ENCODE data around the gene HBD.
"Not testable (repeated sequence)": the region's sequence is repeated elsewhere in the genome, so short reads cannot be mapped to it uniquely, and the experiment has no call there.

The HBD gene

GRCh38 chr11:5254646-5255413 lies 20.5 kb upstream of the HBD start, which contains the start of gene HBG2:
TSS of gene HBG2 (minus strand) at chr11:5254781. CDS start at chr11:5254728, 53 bp downstream.
- DNase-seq; in situ Hi-C loops (cut with HindIII; ENCODE audit: low pct_ligation_motif_present, low pct_unique_long_range_greater_than_20kb, low sequenced_read_pairs): not testable (repeated sequence)

DNA sequence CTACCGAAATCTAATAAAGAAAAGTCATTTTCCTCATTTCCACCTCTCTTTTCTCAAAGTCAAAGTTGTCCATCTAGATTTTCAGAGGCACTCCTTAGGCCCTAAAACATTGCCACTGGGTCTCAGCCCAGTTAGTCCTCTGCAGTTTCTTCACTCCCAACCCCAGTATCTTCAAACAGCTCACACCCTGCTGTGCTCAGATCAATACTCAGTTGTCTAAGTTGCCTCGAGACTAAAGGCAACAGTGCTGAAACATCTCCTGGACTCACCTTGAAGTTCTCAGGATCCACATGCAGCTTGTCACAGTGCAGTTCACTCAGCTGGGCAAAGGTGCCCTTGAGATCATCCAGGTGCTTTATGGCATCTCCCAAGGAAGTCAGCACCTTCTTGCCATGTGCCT lies 19.7 kb upstream of the HBD start:
- DNase-seq; in situ Hi-C loops (cut with HindIII; ENCODE audit: low pct_ligation_motif_present, low pct_unique_long_range_greater_than_20kb, low sequenced_read_pairs): not testable (repeated sequence)

- DNase-seq; in situ Hi-C loops (cut with HindIII; ENCODE audit: low pct_ligation_motif_present, low pct_unique_long_range_greater_than_20kb, low sequenced_read_pairs): not testable (repeated sequence)
Measured at GRCh38 chr11:5253440-5253839, 19.2 kb upstream of the HBD start.

DNA sequence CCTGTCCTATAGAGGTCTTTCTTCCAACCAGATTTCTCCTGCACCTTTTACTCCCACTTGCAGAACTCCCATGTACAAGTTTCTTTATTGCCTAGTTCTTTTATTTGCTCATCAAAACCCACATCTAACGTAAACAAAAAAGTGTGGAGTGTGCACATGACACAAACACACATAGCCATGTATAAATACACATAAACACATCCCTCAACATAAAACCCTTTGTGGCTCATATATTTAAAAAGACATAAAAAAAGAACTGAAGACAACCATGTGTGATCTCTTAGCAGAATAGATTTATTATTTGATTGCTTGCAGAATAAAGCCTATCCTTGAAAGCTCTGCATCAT lies 18.6 kb upstream of the HBD start:
- in situ Hi-C loops (cut with HindIII; ENCODE audit: low pct_ligation_motif_present, low pct_unique_long_range_greater_than_20kb, low sequenced_read_pairs) = no loop called here
- DNase-seq = no peak

GRCh38 chr11:5252192-5252918 lies 18.1 kb upstream of the HBD start:
- DNase-seq = no peak
- in situ Hi-C loops (cut with HindIII; ENCODE audit: low pct_ligation_motif_present, low pct_unique_long_range_greater_than_20kb, low sequenced_read_pairs) = no loop called here

DNA sequence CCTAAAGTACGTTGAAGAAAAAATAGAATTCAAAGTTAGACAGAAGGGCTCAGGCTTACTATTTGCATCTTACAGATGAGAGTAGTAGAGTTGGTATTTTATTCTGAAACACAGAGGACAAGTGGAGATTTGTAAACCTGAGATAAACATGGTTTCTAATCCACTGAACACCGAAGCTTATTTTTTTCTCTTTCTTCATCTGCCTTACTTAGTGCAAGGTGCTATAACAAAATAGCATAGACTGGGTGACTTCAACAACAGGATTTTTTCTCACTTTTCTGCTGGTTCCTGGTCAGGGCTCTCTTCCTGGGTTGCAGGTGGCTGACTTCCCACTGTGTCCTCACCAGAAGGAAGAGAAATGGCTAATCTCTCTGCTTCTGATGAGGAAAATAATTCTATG lies 17.5 kb upstream of the HBD start:
- no peak for DNase-seq
- in situ Hi-C loops (cut with HindIII; ENCODE audit: low pct_ligation_motif_present, low pct_unique_long_range_greater_than_20kb, low sequenced_read_pairs) = no loop called here

DNA sequence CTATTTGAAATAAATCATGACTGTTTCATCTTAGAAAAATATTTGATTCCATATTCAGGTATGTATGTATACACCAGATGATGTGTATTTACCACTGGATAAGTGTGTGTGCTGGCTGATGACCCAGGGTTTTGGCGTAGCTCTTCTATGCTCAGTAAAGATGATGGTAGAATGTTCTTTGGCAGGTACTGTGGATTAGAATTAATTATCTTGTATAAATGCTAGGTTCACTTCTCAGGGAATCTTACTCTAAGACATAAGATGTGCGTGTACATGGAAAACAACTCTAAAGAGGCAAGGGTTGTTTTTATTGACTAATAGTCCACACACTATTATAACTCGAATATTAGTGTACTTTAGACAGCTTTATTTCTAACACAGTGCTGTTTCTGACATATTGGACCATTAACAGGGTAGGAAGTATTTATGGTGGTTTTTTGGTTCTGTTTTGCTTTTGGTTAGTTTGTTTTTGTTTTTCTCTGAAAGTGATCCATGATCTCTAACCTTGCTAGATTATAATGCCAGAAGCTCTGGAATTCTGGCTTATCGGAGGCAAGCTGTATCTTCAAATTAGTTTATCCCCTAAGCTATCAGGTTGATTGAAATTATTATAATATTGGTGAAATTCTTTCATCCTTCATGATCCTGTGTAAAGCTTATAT lies 16.4 kb upstream of the HBD start:
- in situ Hi-C loops (cut with HindIII; ENCODE audit: low pct_ligation_motif_present, low pct_unique_long_range_greater_than_20kb, low sequenced_read_pairs) = no loop called here
- DNase-seq = no peak

DNA sequence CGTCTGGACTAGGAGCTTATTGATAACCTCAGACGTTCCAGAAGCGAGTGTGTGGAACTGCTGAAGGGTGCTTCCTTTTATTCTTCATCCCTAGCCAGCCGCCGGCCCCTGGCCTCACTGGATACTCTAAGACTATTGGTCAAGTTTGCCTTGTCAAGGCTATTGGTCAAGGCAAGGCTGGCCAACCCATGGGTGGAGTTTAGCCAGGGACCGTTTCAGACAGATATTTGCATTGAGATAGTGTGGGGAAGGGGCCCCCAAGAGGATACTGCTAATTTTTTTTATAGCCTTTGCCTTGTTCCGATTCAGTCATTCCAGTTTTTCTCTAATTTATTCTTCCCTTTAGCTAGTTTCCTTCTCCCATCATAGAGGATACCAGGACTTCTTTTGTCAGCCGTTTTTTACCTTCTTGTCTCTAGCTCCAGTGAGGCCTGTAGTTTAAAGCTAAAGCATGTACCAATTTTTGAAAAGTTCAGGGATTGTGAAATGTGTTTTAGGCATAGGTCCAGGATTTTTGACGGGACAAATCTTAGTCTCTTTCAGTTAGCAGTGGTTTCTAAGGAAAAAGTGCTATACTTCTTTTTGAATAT lies 15.6 kb upstream of the HBD start, which contains the start of gene HBG1:
TSS of gene HBG1 (minus strand) at position 51 of the 590 bp plus-strand sequence. CDS start 53 bp downstream, outside the sequence.
- in situ Hi-C loops (cut with HindIII; ENCODE audit: low pct_ligation_motif_present, low pct_unique_long_range_greater_than_20kb, low sequenced_read_pairs); DNase-seq: not testable (repeated sequence)

GRCh38 chr11:5248498-5248897 lies 14.2 kb upstream of the HBD start:
- DNase-seq; in situ Hi-C loops (cut with HindIII; ENCODE audit: low pct_ligation_motif_present, low pct_unique_long_range_greater_than_20kb, low sequenced_read_pairs): not testable (repeated sequence)

- in situ Hi-C loops (cut with HindIII; ENCODE audit: low pct_ligation_motif_present, low pct_unique_long_range_greater_than_20kb, low sequenced_read_pairs) = no loop called here
- no peak for DNase-seq
Measured at GRCh38 chr11:5247472-5248192, 13.3 kb upstream of the HBD start.

GRCh38 chr11:5246772-5247471 lies 12.6 kb upstream of the HBD start:
- DNase-seq = no peak
- in situ Hi-C loops (cut with HindIII; ENCODE audit: low pct_ligation_motif_present, low pct_unique_long_range_greater_than_20kb, low sequenced_read_pairs) = no loop called here

GRCh38 chr11:5245155-5245554 lies 10.9 kb upstream of the HBD start:
- no peak for DNase-seq
- in situ Hi-C loops (cut with HindIII; ENCODE audit: low pct_ligation_motif_present, low pct_unique_long_range_greater_than_20kb, low sequenced_read_pairs) = no loop called here

DNA sequence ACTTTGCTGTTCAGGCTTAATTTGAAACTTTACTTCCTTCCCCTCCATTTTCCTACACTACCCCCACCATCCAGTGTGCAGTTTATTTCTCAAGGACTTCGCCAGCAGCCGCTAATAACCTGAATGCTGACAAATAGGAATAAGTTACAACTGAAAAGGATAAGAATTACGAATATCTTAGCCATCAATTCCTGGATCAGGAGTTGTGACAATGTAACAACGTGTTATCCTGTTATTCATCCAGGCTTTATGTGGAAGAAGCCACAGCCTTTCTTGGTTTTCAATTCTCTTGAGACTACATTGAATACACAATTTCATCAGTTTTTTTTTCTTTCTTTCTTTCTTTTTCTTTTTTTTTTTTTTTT lies 9.5 kb upstream of the HBD start:
- in situ Hi-C loops (cut with HindIII; ENCODE audit: low pct_ligation_motif_present, low pct_unique_long_range_greater_than_20kb, low sequenced_read_pairs) = no loop called here
- no peak for DNase-seq

DNA sequence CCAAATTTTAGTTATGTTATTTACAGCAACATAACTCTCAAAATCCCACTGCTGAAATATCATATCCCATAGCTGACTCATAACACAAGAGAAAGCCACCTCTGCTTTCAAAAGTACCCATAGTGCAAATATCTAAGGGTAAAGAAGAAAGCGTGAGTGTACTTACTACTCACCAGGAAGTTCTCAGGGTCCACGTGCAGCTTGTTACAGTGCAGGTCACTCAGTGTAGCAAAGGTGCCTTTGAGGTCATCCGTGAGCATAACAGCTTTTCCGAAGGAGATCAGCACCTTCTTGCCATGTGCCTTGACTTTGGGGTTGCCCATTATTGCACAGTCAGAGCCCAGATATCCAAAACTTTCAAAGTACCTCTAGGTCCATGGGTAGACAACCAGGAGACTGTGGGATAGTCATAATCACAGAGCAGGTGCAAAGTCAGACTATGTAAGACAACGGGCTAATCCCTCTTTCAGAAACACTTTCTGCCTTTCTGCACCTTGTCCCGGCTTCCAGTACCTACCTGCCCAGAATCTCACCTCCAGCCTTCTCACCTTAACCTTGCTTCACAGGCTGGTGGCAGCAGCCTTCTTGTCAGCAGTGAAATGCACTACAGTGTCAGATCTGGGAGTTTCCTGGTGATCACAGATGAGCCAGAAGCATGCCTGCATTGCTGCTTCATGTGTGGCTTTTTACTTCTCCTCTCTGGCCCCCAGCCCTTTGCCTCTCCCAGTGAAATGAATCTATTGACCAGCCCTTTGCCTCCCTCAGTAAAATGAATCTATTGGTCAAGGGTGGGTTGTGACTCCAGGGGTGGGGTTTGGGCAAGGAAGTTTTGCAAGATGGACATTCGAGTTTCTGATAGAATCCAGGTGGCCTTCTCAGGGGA lies 8.9 kb upstream of the HBD start:
- no peak for DNase-seq
- in situ Hi-C loops (cut with HindIII; ENCODE audit: low pct_ligation_motif_present, low pct_unique_long_range_greater_than_20kb, low sequenced_read_pairs) = no loop called here

DNA sequence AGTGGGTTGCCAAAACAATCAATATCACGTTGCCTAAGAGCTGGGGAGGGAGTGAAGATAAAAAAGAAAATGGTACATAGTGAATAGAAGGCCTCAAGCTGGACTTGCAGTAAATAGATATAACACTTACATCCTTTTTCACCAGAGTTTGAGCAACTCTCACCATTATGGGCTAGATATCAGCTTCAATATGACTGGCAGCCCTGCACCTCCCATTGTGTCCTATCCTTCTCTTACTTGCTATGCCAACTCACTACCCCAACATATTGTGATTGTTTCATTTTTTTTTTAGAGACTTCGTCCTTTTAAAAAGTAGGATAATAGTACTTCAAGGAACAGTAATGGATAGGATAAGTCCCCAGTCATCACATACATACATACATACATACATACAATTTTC lies 7.9 kb upstream of the HBD start:
- in situ Hi-C loops (cut with HindIII; ENCODE audit: low pct_ligation_motif_present, low pct_unique_long_range_greater_than_20kb, low sequenced_read_pairs) = no loop called here

GRCh38 chr11:5241458-5241857 lies 7.2 kb upstream of the HBD start:
- DNase-seq = no peak
- in situ Hi-C loops (cut with HindIII; ENCODE audit: low pct_ligation_motif_present, low pct_unique_long_range_greater_than_20kb, low sequenced_read_pairs) = no loop called here

More for the DNA sequence above, 7.9 kb upstream of the HBD start:
- no peak for DNase-seq

GRCh38 chr11:5240458-5240857 lies 6.2 kb upstream of the HBD start:
- no peak for DNase-seq
- in situ Hi-C loops (cut with HindIII; ENCODE audit: low pct_ligation_motif_present, low pct_unique_long_range_greater_than_20kb, low sequenced_read_pairs) = no loop called here
